HUES6 (cell line): Measurements from ENCODE around the gene C19orf81.
"Not testable (repeated sequence)": the region's sequence is repeated elsewhere in the genome, so short reads cannot be mapped to it uniquely, and the experiment has no call there.

Experiments used
- H3K27ac ChIP-seq: 2 replicates; pipeline ENCODE4 v1.7.0; 2013; ENCODE audit warnings: low read depth, mild to moderate bottlenecking, low read length, inconsistent platforms
- H3K27me3 ChIP-seq: 2 replicates; pipeline ENCODE4 v1.6.1; 2013; ENCODE audit warnings: low read length; ENCODE audit not compliant: control insufficient read depth, insufficient read depth
- H3K36me3 ChIP-seq: 2 replicates; pipeline ENCODE4 v1.6.1; 2013; ENCODE audit warnings: low read length; ENCODE audit not compliant: control insufficient read depth, insufficient read depth
- H3K4me1 ChIP-seq: 2 replicates; pipeline ENCODE4 v1.6.1; 2013; ENCODE audit warnings: low read length; ENCODE audit not compliant: control insufficient read depth, insufficient read depth
- H3K4me3 ChIP-seq: 2 replicates; pipeline ENCODE4 v1.5.1; 2013; ENCODE audit warnings: low read depth, low read length
- H3K9ac ChIP-seq: one replicate; pipeline ENCODE4 v1.6.1; 2013; ENCODE audit warnings: mild to moderate bottlenecking, low read length
- H3K9me3 ChIP-seq: 2 replicates; pipeline ENCODE4 v1.6.1; 2013; ENCODE audit warnings: low read depth, low read length; ENCODE audit not compliant: control insufficient read depth, insufficient read depth

C19orf81 gene

DNA sequence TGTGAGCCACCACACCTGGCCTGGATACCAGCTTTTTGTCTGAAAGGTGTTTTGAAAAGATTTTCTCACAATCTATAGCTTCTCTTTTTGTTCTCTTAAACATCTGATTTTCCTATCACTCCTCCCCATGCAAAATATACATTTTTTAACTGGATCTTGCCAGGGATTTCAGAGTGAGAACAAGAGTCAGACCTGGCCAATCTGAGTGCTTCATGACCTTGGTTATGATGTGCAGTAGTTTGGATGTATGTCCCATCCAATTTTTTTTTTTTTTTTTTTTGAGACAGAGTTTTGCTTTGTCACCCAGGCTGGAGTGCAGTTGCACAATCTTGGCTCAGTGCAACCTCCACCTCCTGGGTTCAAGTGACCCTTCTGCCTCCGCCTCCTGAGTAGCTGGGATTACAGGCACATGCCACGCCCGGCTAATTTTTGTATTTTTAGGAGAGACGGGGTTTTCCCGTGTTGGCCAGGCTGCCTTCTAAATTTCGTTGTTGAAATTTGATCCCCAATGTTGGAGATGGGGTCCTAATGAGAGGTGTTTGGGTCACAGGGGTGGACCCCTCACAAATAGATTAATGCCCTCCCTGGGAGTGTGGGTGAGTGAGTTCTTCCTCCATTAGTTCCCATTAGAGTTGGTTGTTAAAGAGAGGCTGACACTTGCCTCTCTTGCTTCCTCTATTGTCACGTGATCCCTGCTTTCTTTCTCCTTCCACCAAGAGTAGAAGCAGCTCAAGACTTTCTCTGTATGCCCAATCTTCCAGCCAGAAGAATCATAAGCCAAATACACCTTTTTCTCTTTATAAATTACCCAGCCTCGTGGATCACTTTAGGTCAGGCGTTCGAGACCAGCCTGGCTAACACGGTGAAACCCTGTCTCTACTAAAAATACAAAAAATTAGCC lies 36.5 kb upstream of the C19orf81 start:
- not testable (repeated sequence) for H3K4me3 ChIP-seq, H3K27ac ChIP-seq, H3K36me3 ChIP-seq, H3K27me3 ChIP-seq, H3K9ac ChIP-seq, H3K9me3 ChIP-seq, H3K4me1 ChIP-seq

GRCh38 chr19:50618379-50618778 lies 30.9 kb upstream of the C19orf81 start:
- not testable (repeated sequence) for H3K4me3 ChIP-seq, H3K9ac ChIP-seq, H3K9me3 ChIP-seq, H3K27me3 ChIP-seq, H3K27ac ChIP-seq, H3K4me1 ChIP-seq, H3K36me3 ChIP-seq

GRCh38 chr19:50619184-50619583 lies 30.1 kb upstream of the C19orf81 start:
- H3K27me3 ChIP-seq, H3K4me3 ChIP-seq, H3K9ac ChIP-seq, H3K9me3 ChIP-seq, H3K36me3 ChIP-seq, H3K4me1 ChIP-seq, H3K27ac ChIP-seq: not testable (repeated sequence)

- H3K4me3 ChIP-seq, H3K27ac ChIP-seq, H3K27me3 ChIP-seq, H3K9me3 ChIP-seq, H3K36me3 ChIP-seq, H3K9ac ChIP-seq, H3K4me1 ChIP-seq: not testable (repeated sequence)
Observed at GRCh38 chr19:50620394-50620906, 28.8 kb upstream of the C19orf81 start.

GRCh38 chr19:50624949-50625600 lies 24.2 kb upstream of the C19orf81 start:
- Histone ChIP-seq H3K27me3 (peaks cover 6% of the 10 kb centered on the region; the same call in 1 of the 2 replicates), H3K9ac (no peak overlapping the region), H3K4me1 (no peaks in the 10 kb centered on the region), H3K27ac (no peak overlapping the region), H3K9me3 (no peaks in the 10 kb centered on the region), H3K36me3 (no peaks in the 10 kb centered on the region), H3K4me3 (no peak overlapping the region)

DNA sequence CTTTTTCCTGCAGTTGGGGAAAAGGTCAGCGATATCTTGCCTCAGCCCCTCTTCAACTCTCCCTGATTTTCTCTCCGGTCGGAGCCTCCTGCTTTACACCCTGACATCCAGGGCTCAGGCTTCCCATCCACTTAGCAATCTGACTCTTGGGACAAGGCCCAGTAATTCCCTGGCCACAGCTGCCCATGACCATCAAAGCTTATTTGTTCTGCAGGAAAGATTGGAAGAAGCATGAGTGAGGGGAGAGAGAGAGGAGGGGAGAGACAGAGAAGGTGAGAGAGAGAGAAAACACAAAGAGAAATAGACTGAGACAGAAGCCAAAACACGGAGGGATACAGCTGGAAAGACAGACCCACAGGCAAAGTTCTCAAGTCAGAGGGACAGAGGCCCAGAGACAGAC lies 23.2 kb upstream of the C19orf81 start:
- peaks cover 6% of the 10 kb centered on the region; the same call in 1 of the 2 replicates for H3K27me3 ChIP-seq
- no peaks in the 10 kb centered on the region for H3K36me3 ChIP-seq
- no peaks in the 10 kb centered on the region for H3K4me1 ChIP-seq
- H3K27ac ChIP-seq: no peak overlapping the region
- no peak overlapping the region for H3K9ac ChIP-seq
- H3K4me3 ChIP-seq: no peak overlapping the region
- no peaks in the 10 kb centered on the region for H3K9me3 ChIP-seq

DNA sequence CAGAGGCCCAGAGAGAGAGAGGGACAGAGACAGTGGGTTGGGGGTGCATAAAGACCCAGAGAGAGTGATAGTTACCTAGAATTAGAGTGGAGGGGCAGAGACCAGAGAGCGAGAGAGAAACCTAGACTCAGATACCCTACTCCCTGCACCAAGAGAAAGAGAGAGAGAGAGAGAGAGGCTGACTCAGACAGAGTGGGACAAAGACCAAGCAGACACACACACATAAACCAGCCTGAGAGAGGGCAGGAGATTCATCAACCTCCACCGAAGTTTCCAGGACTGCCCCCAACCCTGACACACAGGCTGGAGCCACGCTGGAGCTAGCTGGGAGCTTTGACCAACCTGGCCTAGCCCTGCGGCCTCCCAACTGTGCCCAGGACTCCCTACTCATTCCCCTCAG lies 22.4 kb upstream of the C19orf81 start:
- H3K9me3 ChIP-seq: no peaks in the 10 kb centered on the region
- H3K36me3 ChIP-seq: no peaks in the 10 kb centered on the region
- no peaks in the 10 kb centered on the region for H3K4me1 ChIP-seq
- no peak overlapping the region for H3K4me3 ChIP-seq
- H3K27me3 ChIP-seq: peaks cover 6% of the 10 kb centered on the region; the same call in 1 of the 2 replicates
- H3K9ac ChIP-seq: no peak overlapping the region
- H3K27ac ChIP-seq: no peak overlapping the region

GRCh38 chr19:50628146-50628545 lies 21.1 kb upstream of the C19orf81 start:
- no peak overlapping the region for H3K27ac ChIP-seq
- no peaks in the 10 kb centered on the region for H3K36me3 ChIP-seq
- H3K9ac ChIP-seq: no peak overlapping the region
- no peak overlapping the region for H3K4me3 ChIP-seq
- peaks cover 6% of the 10 kb centered on the region; the same call in 1 of the 2 replicates for H3K27me3 ChIP-seq
- no peaks in the 10 kb centered on the region for H3K9me3 ChIP-seq
- H3K4me1 ChIP-seq: no peaks in the 10 kb centered on the region

- H3K9ac ChIP-seq: no peak overlapping the region
- H3K27ac ChIP-seq: no peak overlapping the region
- no peaks in the 10 kb centered on the region for H3K4me1 ChIP-seq
- peaks cover 4% of the 10 kb centered on the region for H3K9me3 ChIP-seq
- H3K4me3 ChIP-seq: no peak overlapping the region
- no peaks in the 10 kb centered on the region for H3K36me3 ChIP-seq
- peaks cover 6% of the 10 kb centered on the region; the same call in 1 of the 2 replicates for H3K27me3 ChIP-seq
Observed at GRCh38 chr19:50628551-50628950, 20.7 kb upstream of the C19orf81 start.

- H3K27ac ChIP-seq: no peak overlapping the region
- H3K27me3 ChIP-seq: peaks cover 6% of the 10 kb centered on the region; the same call in 1 of the 2 replicates
- no peak overlapping the region for H3K4me3 ChIP-seq
- peaks cover 10% of the 10 kb centered on the region for H3K9me3 ChIP-seq
- no peak overlapping the region for H3K9ac ChIP-seq
- H3K4me1 ChIP-seq: no peaks in the 10 kb centered on the region
- H3K36me3 ChIP-seq: no peaks in the 10 kb centered on the region
Observed at GRCh38 chr19:50629194-50629593, 20.1 kb upstream of the C19orf81 start.

- H3K9ac ChIP-seq: no peak overlapping the region
- H3K27ac ChIP-seq: no peak overlapping the region
- peaks cover 16% of the 10 kb centered on the region for H3K9me3 ChIP-seq
- H3K27me3 ChIP-seq: peaks cover 6% of the 10 kb centered on the region; the same call in 1 of the 2 replicates
- no peaks in the 10 kb centered on the region for H3K36me3 ChIP-seq
- no peaks in the 10 kb centered on the region for H3K4me1 ChIP-seq
- no peak overlapping the region for H3K4me3 ChIP-seq
Observed at GRCh38 chr19:50629801-50630200, 19.4 kb upstream of the C19orf81 start.
